ENCODE results near the gene PAX9.
A peak's percentile ranks its signal among the peaks of the same experiment; 100 is the strongest.

Gene PAX9

GRCh38 chr14:36653962-36654793, 7.5 kb upstream of the PAX9 start:
- Histone ChIP-seq H4K20me1 (0 out of 22 replicates have a peak, but pooled peaks cover 0 to 8% (median 0%) of the 10 kb centered on the region in 11 experiments), H3K4me1 (peaks cover 0 to 7% (median 2%) of the 10 kb centered on the region in 10 experiments; a peak in 5 of 20 replicates), H3K36me3 (no peaks in the 10 kb centered on the region), H3K9me3 (replicated peaks in 1 of 11) (peaks cover 49 to 58% (median 56%) of the 10 kb centered on the region in 11 experiments), H3K9ac (no peak overlapping the region), H3K4me2 (no peak overlapping the region), H3K4me3 (no peak overlapping the region), H3K27me3 (peaks cover 43 to 59% (median 54%) of the 10 kb centered on the region in 11 experiments), H3K27ac (no peak overlapping the region)
- TF ChIP-seq Cebpa-rat (IDR thresholded peaks at IDR 0.05): no peak

- H3K4me1 ChIP-seq: peaks cover 3 to 14% (median 6%) of the 10 kb centered on the region in 10 experiments; a peak in 18 of 20 replicates
- no peaks in the 10 kb centered on the region for H3K36me3 ChIP-seq
- H3K4me3 ChIP-seq: no peak overlapping the region
- H3K27ac ChIP-seq: no peak overlapping the region
- H3K9ac ChIP-seq: no peak overlapping the region
- peaks cover 0 to 8% (median 3%) of the 10 kb centered on the region in 11 experiments; a peak in 4 of 22 replicates for H4K20me1 ChIP-seq
- no peak for TF ChIP-seq Cebpa-rat (IDR thresholded peaks at IDR 0.05)
- H3K9me3 ChIP-seq (replicated peaks in 1 of 11): peaks cover 51 to 62% (median 59%) of the 10 kb centered on the region in 11 experiments
- H3K27me3 ChIP-seq: peaks cover 50 to 66% (median 62%) of the 10 kb centered on the region in 11 experiments
- no peak overlapping the region for H3K4me2 ChIP-seq
Measured at GRCh38 chr14:36654794-36655381, 6.8 kb upstream of the PAX9 start.

- H3K4me1 ChIP-seq: peaks cover 9 to 20% (median 13%) of the 10 kb centered on the region in 10 experiments
- peaks cover 51 to 62% (median 59%) of the 10 kb centered on the region in 11 experiments for H3K9me3 ChIP-seq (replicated peaks in 1 of 11)
- H3K27me3 ChIP-seq: peaks cover 57 to 72% (median 68%) of the 10 kb centered on the region in 11 experiments
- H3K27ac ChIP-seq: no peak overlapping the region
- H3K9ac ChIP-seq: no peak overlapping the region
- no peak for TF ChIP-seq Cebpa-rat (IDR thresholded peaks at IDR 0.05)
- H4K20me1 ChIP-seq: peaks cover 0 to 8% (median 3%) of the 10 kb centered on the region in 11 experiments; a peak in 4 of 22 replicates
- H3K4me2 ChIP-seq: no peak overlapping the region
- H3K36me3 ChIP-seq: no peaks in the 10 kb centered on the region
- peak overlapping the region in 1 of 10 experiments; percentile 17; a peak in 1 of 20 replicates for H3K4me3 ChIP-seq
Measured at GRCh38 chr14:36655571-36655962, 6.1 kb upstream of the PAX9 start.

DNA sequence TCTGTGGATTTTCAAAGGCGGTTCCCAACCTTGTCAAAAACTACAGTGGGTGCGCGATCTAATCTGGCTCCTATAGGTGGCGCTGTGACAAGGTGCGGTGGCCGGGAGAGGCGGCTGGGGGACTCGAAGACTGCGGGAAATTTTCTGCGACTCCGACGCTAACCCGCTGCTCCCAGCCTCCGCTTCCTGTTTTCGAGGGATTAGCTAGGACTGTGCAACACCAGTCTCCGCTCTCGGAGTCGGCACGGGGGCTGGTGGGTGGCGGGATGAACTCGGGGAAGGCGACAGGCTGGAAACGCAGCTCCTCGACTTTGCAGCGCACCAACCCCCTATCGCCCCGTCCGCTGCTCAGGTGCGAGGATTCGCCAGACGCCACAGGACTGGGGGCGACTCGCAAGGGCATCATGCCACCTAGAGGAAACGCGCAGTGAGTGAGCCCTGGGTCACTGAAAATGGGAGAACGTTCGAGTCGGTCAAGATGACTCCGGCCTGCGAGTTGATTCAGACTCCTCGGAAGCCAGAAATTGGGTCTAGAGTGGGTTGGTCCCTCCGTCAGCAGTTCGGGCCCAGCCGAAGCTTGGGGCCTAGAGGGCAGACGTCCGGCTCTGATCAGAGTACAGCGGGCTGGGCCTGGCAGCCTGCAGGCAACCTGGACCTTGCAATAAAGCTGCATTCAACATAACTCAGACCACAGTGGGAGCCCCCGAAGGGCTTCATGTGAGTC, 5.5 kb upstream of the PAX9 start:
- Histone ChIP-seq H3K27ac (no peak overlapping the region), H3K4me2 (peak overlapping the region; percentile 43 to 84 (median 64); a peak in 19 of 22 replicates), H3K9me3 (replicated peaks in 1 of 11) (peaks cover 51 to 63% (median 59%) of the 10 kb centered on the region in 11 experiments), H3K4me1 (peaks cover 15 to 26% (median 18%) of the 10 kb centered on the region in 10 experiments), H3K36me3 (no peaks in the 10 kb centered on the region), H3K9ac (no peak overlapping the region), H4K20me1 (peaks cover 0 to 8% (median 3%) of the 10 kb centered on the region in 11 experiments; a peak in 4 of 22 replicates), H3K27me3 (peaks cover 62 to 78% (median 74%) of the 10 kb centered on the region in 11 experiments), H3K4me3 (peak overlapping the region; percentile 10 to 65 (median 52); a peak in 14 of 20 replicates)
- no peak for TF ChIP-seq Cebpa-rat (IDR thresholded peaks at IDR 0.05)

DNA sequence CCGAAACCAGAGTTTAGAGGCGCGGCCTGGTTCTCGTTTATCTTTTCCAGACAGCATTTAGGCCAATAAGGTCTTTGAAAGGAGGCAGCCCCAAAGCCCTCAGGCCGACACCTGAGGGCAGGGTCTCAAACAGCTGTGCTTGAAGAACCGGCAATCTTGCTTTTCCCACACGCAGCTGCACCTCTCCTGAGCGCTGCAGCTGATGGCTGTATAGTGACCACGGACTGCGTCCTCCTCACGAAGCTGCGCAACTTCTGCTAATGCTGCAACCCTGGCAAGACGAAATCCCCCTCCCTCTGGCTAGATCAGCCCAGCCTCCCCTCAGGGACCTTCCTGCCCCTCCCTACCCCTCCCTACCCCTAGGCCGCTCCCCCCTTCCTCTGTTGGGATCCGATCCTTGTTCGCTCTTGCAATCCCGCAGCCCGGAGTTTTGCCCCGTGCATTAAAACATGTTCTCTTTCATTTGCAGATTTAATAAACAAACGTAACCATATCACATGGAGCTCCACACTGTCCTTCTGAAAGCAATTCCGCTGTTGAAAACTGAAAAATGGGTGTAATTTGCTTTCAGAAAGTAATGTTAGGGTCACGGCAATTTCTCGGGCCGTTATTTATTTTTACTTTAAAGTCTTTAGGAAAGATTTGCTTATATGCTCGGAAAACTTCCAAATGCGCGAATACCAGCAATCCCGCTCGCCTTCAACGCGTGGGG, 4.8 kb upstream of the PAX9 start:
- TF ChIP-seq Cebpa-rat (IDR thresholded peaks at IDR 0.05): no peak
- Histone ChIP-seq H4K20me1 (peaks cover 0 to 8% (median 3%) of the 10 kb centered on the region in 11 experiments; a peak in 4 of 22 replicates), H3K27me3 (peaks cover 67 to 85% (median 81%) of the 10 kb centered on the region in 11 experiments), H3K4me2 (peak overlapping the region; percentile 43 to 84 (median 64)), H3K27ac (no peak overlapping the region), H3K36me3 (no peaks in the 10 kb centered on the region), H3K9ac (no peak overlapping the region; a peak in 1 of 22 replicates), H3K9me3 (replicated peaks in 1 of 11) (peaks cover 51 to 69% (median 60%) of the 10 kb centered on the region in 11 experiments), H3K4me1 (peaks cover 17 to 31% (median 23%) of the 10 kb centered on the region in 10 experiments), H3K4me3 (peak overlapping the region; percentile 32 to 65 (median 52); a peak in 19 of 20 replicates)

DNA sequence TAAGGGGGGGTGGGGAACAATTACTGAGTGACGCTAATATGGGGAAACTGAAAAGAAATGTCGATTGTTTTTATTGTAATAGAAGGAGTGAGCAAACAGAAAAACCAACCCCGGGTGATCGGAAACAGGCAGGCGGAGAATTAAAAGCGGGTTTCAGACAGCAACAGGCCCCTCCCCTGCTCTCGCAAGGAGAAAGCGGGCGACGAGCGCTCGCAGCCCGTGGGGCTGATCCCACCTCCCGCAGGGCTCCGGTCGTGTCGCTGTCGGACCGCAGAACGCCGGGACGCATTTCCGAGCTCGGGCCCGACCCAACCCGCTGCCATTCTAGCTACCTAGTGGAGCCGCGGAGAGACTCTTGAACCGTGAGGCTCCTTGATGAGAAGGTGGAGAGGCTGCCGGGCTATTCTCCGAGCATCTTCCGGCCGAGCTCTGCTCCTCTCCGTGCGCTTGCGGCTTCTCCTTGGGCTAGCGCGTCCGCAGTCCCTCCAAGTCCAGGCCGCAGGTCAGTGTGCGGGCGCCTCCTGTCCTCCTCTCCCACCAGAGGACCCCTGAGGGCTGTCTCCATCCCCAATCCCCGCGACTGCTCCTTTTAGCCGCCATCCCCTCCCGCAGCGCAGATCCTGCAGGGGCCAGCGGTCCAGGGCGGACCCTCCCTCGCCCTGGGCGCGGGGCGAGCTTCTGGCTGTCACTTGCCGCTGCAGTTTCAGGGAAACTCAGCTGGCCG, 4.1 kb upstream of the PAX9 start:
- Histone ChIP-seq H3K4me3 (peak overlapping the region; percentile 32 to 65 (median 52)), H3K27ac (no peak overlapping the region), H3K9ac (no peak overlapping the region; a peak in 1 of 22 replicates), H4K20me1 (peaks cover 0 to 8% (median 3%) of the 10 kb centered on the region in 11 experiments; a peak in 4 of 22 replicates), H3K27me3 (peaks cover 67 to 91% (median 82%) of the 10 kb centered on the region in 11 experiments), H3K9me3 (replicated peaks in 1 of 11) (peaks cover 56 to 74% (median 64%) of the 10 kb centered on the region in 11 experiments), H3K36me3 (no peaks in the 10 kb centered on the region), H3K4me2 (peak overlapping the region; percentile 43 to 84 (median 64)), H3K4me1 (peaks cover 17 to 31% (median 23%) of the 10 kb centered on the region in 10 experiments)
- no peak for TF ChIP-seq Cebpa-rat (IDR thresholded peaks at IDR 0.05)

DNA sequence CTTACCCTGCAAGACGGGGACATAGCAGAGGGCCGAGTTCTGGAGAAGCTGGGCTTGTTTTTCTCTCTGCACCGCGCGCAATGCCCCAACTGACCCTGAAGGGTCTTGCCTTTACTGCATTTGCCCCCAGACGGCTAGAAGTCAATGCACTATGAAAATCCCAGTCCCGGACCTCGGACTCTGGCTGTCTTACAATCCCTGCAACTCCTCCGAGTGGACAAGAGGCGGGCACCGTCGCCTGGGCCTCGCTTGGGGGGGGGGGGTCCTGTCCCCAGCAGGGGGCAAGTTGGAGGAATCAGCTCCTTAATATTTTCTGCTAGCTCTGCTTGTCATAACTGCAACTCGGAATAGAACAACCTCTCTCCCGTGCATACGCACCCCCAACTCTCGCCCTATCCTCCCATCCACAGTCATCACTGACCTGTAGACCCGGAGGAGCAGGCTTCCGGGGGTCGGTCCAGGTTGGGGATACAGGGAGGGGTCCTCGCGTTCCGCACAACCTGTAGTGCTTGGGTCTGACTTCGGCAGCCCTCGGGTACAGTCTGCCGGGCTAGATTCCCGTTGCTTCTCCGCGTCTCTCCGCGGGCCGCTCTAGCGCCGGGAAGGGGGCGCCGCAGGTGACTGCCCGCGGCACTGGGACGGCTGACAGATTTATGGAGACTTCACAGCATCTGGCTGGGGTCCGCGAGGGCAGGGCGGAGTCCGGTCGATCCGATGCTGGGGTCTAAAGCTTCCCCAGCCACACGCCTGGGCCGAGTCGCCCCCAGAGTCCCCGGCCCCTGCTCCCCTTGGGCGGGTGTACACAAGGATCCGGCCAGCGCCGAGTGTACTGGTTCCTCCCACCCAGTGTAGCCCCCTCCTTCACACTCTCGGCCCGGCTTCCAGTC, 3.3 kb upstream of the PAX9 start:
- Histone ChIP-seq H3K36me3 (no peaks in the 10 kb centered on the region), H3K4me2 (peak overlapping the region in 6 of 11 experiments; percentile 43 to 84 (median 65); a peak in 7 of 22 replicates), H3K27ac (no peak overlapping the region), H3K9ac (no peak overlapping the region), H3K27me3 (peaks cover 67 to 95% (median 82%) of the 10 kb centered on the region in 11 experiments), H4K20me1 (peaks cover 0 to 8% (median 3%) of the 10 kb centered on the region in 11 experiments; a peak in 4 of 22 replicates), H3K4me3 (peak overlapping the region in 9 of 10 experiments; percentile 32 to 65 (median 52); a peak in 11 of 20 replicates), H3K4me1 (peaks cover 20 to 31% (median 23%) of the 10 kb centered on the region in 10 experiments), H3K9me3 (replicated peaks in 1 of 11) (peaks cover 64 to 82% (median 72%) of the 10 kb centered on the region in 11 experiments)
- no peak for TF ChIP-seq Cebpa-rat (IDR thresholded peaks at IDR 0.05)
